ENCODE measurements around the gene IGIP.

GRCh38 chr5:140117523-140117922 is 8.2 kb upstream of the IGIP start:
- no peak for TF ChIP-seq CTCF (conservative IDR thresholded peaks at IDR 0.05; ENCODE audit: low read depth, low read length)
- no peak for TF ChIP-seq EZH2 (IDR thresholded peaks at IDR 0.05; ENCODE audit: borderline replicate concordance, low read depth, low read length, poor library complexity, severe bottlenecking)
